Natural killer cell (primary cell): Measurements from ENCODE around the gene C14orf132. TPM values are rescaled to one million over a fixed set of nuclear protein-coding genes. Genes with fewer than 3 reads are reported as not detected.

Experiments
- ATAC-seq, 3 donors: fragments of 150-1000 bp in 2 of 3; fragments of 200-7000 bp in 1 of 3; cut with Tn5 transposase; 1 replicate in 1 of 3; 2 replicates in 2 of 3; pipeline ENCODE4 v1.10.0; 2021; ENCODE audit warnings: mild to moderate bottlenecking in 2 of 3, moderate library complexity in 2 of 3
- DNase-seq, 2 donors: peaks; one replicate each; pipeline versions ENCODE4 v3.0.0 to v3.0.0-alpha.2; 2013 to 2021; ENCODE audit warnings: mixed read lengths in 1 of 2
- H3K27ac ChIP-seq: one replicate; pipeline ENCODE4 v1.5.1; 2013; ENCODE audit warnings: mild to moderate bottlenecking, low read length
- H3K27me3 ChIP-seq: one replicate; pipeline ENCODE4 v1.6.1; 2013; ENCODE audit warnings: low read length; ENCODE audit not compliant: control insufficient read depth, insufficient read depth
- H3K36me3 ChIP-seq: one replicate; pipeline ENCODE4 v1.6.1; 2013; ENCODE audit warnings: low read length; ENCODE audit not compliant: control insufficient read depth, insufficient read depth
- H3K4me1 ChIP-seq: one replicate; pipeline ENCODE4 v1.6.1; 2013; ENCODE audit warnings: low read length; ENCODE audit not compliant: control insufficient read depth, insufficient read depth
- H3K4me3 ChIP-seq: one replicate; pipeline ENCODE4 v1.5.1; 2013; ENCODE audit warnings: low read length
- H3K9me3 ChIP-seq: one replicate; pipeline ENCODE4 v1.6.1; 2013; ENCODE audit warnings: low read length; ENCODE audit not compliant: control insufficient read depth, insufficient read depth
- H3K27ac Mint-ChIP-seq, 2 donors: one replicate each; pipeline ENCODE4 v1.8.0; 2022; ENCODE audit warnings: mild to moderate bottlenecking in 2 of 2, mixed read lengths in 2 of 2, moderate library complexity in 1 of 2
- H3K27me3 Mint-ChIP-seq, 2 donors: one replicate each; pipeline ENCODE4 v1.8.0; 2022; ENCODE audit warnings: low read depth in 2 of 2, mixed read lengths in 2 of 2
- H3K36me3 Mint-ChIP-seq: one replicate; pipeline ENCODE4 v1.8.0; 2022; ENCODE audit warnings: mixed read lengths
- H3K4me1 Mint-ChIP-seq, 2 donors: one replicate each; pipeline ENCODE4 v1.8.0; 2022; ENCODE audit warnings: mixed read lengths in 2 of 2
- H3K4me3 Mint-ChIP-seq: one replicate; pipeline ENCODE4 v1.8.0; 2022; ENCODE audit warnings: mild to moderate bottlenecking, moderate library complexity, mixed read lengths
- H3K9me3 Mint-ChIP-seq, 2 donors: one replicate each; pipeline ENCODE4 v1.8.0; 2022; ENCODE audit warnings: mixed read lengths in 2 of 2
- WGBS: methylation state at CpG from one replicate; pipeline ENCODE4 v1.1.7; 2013; ENCODE audit warnings: missing lambda C conversion rate; ENCODE audit not compliant: insufficient coverage; 5-methylcytosine and 5-hydroxymethylcytosine counted together
- intact Hi-C: fragments of 100-400 bp; cut with micrococcal nuclease; formaldehyde crosslinking; loops from one replicate; pipeline ENCODE4 v1.14.2; 2022
- total RNA-seq, 4 donors: library from RNA; stranded (reverse); fragments of 120-200 nt in 1 of 4; gene quantifications; one replicate each; pipeline versions ENCODE4 v1.2.3 to v1.2.4, GENCODE V29; 2013 to 2022
- TF ChIP-seq, protein P1 (sequence below): fragments of 200-600 bp; IDR thresholded peaks from one replicate; pipeline ENCODE4 v1.8.0; 2022; ENCODE audit warnings: antibody characterized with exemption

The C14orf132 gene
- under 1 TPM in 2 of 3 donors, not detected in 1; 0.07 to 0.23 TPM for total RNA-seq
- under 0.01 TPM for total RNA-seq (2013)

GRCh38 chr14:96038920-96039632 lies at the start of gene C14orf132:
Gene C14orf132 (plus strand): TSS chr14:96039362. CDS start chr14:96039501, 139 bp downstream.
- ATAC-seq (peak in 1 of 3 donors; percentile 28), DNase-seq (peak in 1 of 2 donors; percentile 50)
- H3K4me3 Mint-ChIP-seq = peak within 1 kb of the TSS; percentile 45
- Histone ChIP-seq H3K9me3 (no peaks in the 10 kb centered on the region), H3K4me3 (no peak within 1 kb of the TSS), H3K4me1 (peaks cover 3% of the 10 kb centered on the region), H3K27ac (no peak within 1 kb of the TSS), H3K36me3 (no peaks in the 10 kb centered on the region), H3K27me3 (peaks cover 25% of the 10 kb centered on the region)
- H3K4me1 Mint-ChIP-seq = peaks cover 0 to 11% of the 10 kb centered on the region in 2 donors
- H3K27me3 Mint-ChIP-seq = peaks cover 58 to 69% of the 10 kb centered on the region in 2 donors
- 2% methylated on average over 72 of the region's 72 CpGs for WGBS
- H3K9me3 Mint-ChIP-seq = no peaks in the 10 kb centered on the region
- no peaks in the 10 kb centered on the region for H3K36me3 Mint-ChIP-seq
- intact Hi-C loops = no loop called here
- no peak within 1 kb of the TSS for H3K27ac Mint-ChIP-seq
- TF ChIP-seq, protein P1, sequence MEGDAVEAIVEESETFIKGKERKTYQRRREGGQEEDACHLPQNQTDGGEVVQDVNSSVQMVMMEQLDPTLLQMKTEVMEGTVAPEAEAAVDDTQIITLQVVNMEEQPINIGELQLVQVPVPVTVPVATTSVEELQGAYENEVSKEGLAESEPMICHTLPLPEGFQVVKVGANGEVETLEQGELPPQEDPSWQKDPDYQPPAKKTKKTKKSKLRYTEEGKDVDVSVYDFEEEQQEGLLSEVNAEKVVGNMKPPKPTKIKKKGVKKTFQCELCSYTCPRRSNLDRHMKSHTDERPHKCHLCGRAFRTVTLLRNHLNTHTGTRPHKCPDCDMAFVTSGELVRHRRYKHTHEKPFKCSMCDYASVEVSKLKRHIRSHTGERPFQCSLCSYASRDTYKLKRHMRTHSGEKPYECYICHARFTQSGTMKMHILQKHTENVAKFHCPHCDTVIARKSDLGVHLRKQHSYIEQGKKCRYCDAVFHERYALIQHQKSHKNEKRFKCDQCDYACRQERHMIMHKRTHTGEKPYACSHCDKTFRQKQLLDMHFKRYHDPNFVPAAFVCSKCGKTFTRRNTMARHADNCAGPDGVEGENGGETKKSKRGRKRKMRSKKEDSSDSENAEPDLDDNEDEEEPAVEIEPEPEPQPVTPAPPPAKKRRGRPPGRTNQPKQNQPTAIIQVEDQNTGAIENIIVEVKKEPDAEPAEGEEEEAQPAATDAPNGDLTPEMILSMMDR = no peak

GRCh38 chr14:95993768-95994592 lies 45.2 kb upstream of the C14orf132 start:
- Histone ChIP-seq H3K36me3 (no peaks in the 10 kb centered on the region), H3K27me3 (no peaks in the 10 kb centered on the region), H3K27ac (no peak overlapping the region), H3K4me1 (no peaks in the 10 kb centered on the region), H3K9me3 (no peaks in the 10 kb centered on the region), H3K4me3 (no peak overlapping the region)
- ATAC-seq = peak in 1 of 3 donors; percentile 56
- no peaks in the 10 kb centered on the region for H3K36me3 Mint-ChIP-seq
- no peak overlapping the region for H3K4me3 Mint-ChIP-seq
- H3K4me1 Mint-ChIP-seq = no peaks in the 10 kb centered on the region
- H3K27me3 Mint-ChIP-seq = peaks cover 17 to 55% of the 10 kb centered on the region in 2 donors
- peaks cover 0 to 12% of the 10 kb centered on the region in 2 donors for H3K9me3 Mint-ChIP-seq
- WGBS = 49% methylated on average over 5 of the region's 5 CpGs
- DNase-seq = peak in 1 of 2 donors; percentile 65
- TF ChIP-seq, protein P1 = peak; percentile 76
- H3K27ac Mint-ChIP-seq = no peak overlapping the region
- intact Hi-C loops = loop anchor here (2.0 kb wide), 1 partner anchor 433 kb away; no protein-coding TSS in a partner anchor

GRCh38 chr14:95994593-95994928 lies 44.6 kb upstream of the C14orf132 start:
- Histone ChIP-seq H3K27ac (no peak overlapping the region), H3K27me3 (no peaks in the 10 kb centered on the region), H3K9me3 (no peaks in the 10 kb centered on the region), H3K36me3 (no peaks in the 10 kb centered on the region), H3K4me1 (no peaks in the 10 kb centered on the region), H3K4me3 (no peak overlapping the region)
- intact Hi-C loops = no loop called here
- TF ChIP-seq, protein P1 = peak; percentile 43
- Mint-ChIP-seq H3K36me3 (no peaks in the 10 kb centered on the region), H3K4me3 (no peak overlapping the region), H3K27ac (no peak overlapping the region), H3K27me3 (peaks cover 20 to 55% of the 10 kb centered on the region in 2 donors), H3K4me1 (no peaks in the 10 kb centered on the region), H3K9me3 (peaks cover 0 to 12% of the 10 kb centered on the region in 2 donors)
- no peak for ATAC-seq
- DNase-seq = no peak
- 37% methylated on average over 2 of the region's 3 CpGs for WGBS
